ENCODE measurements around the gene C17orf67. TPM values are rescaled to one million over a fixed set of nuclear protein-coding genes. Genes with fewer than 3 reads are reported as not detected.

C17orf67 gene
- total and polyA plus RNA-seq, 2 of the 13 experiments (the other 11 are each of a cell fraction or from before 2014, with no cell fraction given) = 0.41 to 0.86 TPM

DNA sequence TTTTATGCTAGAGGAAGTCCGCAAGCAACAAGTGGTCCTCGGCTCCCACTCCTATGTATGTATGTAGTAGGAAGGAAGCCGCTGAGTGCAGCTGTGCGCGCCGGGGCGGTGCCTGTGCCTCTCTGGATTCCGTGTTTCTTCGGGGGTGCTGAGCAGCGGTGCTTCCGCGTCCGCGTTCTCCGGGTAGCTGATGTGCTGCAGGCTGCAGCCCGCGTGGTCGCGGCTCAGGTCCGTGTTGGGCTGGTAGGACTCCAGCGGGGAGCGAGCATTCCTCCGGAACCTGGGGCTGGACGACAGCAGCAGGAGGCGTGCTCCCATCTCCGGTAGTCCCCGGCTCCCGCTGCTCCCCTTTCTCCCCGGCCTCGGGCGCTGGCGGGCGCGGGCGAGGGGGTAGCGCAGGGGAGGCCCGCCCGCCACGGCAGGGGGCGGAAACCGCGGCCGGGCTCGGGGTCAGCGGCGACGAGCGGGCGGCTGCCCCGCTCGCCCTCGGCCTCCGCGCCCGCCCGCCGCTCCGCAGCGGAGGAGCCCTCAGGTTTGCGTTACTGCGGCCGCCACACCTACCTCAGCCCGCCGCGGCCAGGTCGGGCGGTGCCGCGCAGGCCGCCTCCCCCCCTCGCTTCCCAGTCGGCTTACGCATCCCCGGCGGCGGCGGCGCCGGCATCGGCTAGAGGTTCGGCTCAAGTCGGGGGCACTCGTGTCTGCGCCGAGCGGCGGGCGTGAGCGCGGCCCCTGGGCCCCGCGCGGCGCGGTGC lies 487 bp downstream of the C17orf67 start (continued):
- TF ChIP-seq HOXA7 (CRISPR knock-in tag; IDR thresholded peaks at IDR 0.05) (no peak), ZNF530 (CRISPR knock-in tag; IDR thresholded peaks at IDR 0.05; ENCODE audit: low read depth) (no peak), ZNF713 (CRISPR knock-in tag; IDR thresholded peaks at IDR 0.05) (no peak), TAF1 (CRISPR knock-in tag; IDR thresholded peaks at IDR 0.05) (peak; percentile 34), POLR2G (IDR thresholded peaks at IDR 0.05; ENCODE audit: low read depth, low read length) (no peak), U2AF2 (IDR thresholded peaks at IDR 0.05; ENCODE audit: low read depth, low read length) (no peak), BRCA1 (CRISPR knock-in tag; IDR thresholded peaks at IDR 0.05) (no peak), FOXA1 (IDR thresholded peaks at IDR 0.05) (no peak), FOXA1 (CRISPR knock-in tag; IDR thresholded peaks at IDR 0.05) (no peak), LCORL (IDR thresholded peaks at IDR 0.05) (no peak), LCORL (CRISPR knock-in tag; IDR thresholded peaks at IDR 0.05) (no peak), ZNF556 (CRISPR knock-in tag; IDR thresholded peaks at IDR 0.05; ENCODE audit: borderline replicate concordance) (no peak), ZNF17 (CRISPR knock-in tag; IDR thresholded peaks at IDR 0.05) (no peak), ZNF335 (CRISPR knock-in tag; IDR thresholded peaks at IDR 0.05) (no peak), GATAD1 (CRISPR knock-in tag; IDR thresholded peaks at IDR 0.05) (no peak), NCOA1 (CRISPR knock-in tag; IDR thresholded peaks at IDR 0.05) (no peak), ZNF597 (CRISPR knock-in tag; IDR thresholded peaks at IDR 0.05) (no peak), ZNF800 (CRISPR knock-in tag; IDR thresholded peaks at IDR 0.05) (0 out of 2 replicates have a peak, but pooled peaks have one; percentile 29), EEA1 (CRISPR knock-in tag; IDR thresholded peaks at IDR 0.05; ENCODE audit: borderline replicate concordance) (0 out of 2 replicates have a peak, but pooled peaks have one; percentile 15), AGO1 (IDR thresholded peaks at IDR 0.05; ENCODE audit: low read depth, low read length, poor library complexity, severe bottlenecking) (no peak)
- TF ChIP-seq, protein P1, sequence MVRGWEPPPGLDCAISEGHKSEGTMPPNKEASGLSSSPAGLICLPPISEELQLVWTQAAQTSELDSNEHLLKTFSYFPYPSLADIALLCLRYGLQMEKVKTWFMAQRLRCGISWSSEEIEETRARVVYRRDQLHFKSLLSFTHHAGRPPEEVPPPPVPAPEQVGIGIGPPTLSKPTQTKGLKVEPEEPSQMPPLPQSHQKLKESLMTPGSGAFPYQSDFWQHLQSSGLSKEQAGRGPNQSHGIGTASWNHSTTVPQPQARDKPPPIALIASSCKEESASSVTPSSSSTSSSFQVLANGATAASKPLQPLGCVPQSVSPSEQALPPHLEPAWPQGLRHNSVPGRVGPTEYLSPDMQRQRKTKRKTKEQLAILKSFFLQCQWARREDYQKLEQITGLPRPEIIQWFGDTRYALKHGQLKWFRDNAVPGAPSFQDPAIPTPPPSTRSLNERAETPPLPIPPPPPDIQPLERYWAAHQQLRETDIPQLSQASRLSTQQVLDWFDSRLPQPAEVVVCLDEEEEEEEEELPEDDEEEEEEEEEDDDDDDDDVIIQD (CRISPR knock-in tag; IDR thresholded peaks at IDR 0.05; ENCODE audit: low read depth) = no peak
- TF ChIP-seq, protein P2, sequence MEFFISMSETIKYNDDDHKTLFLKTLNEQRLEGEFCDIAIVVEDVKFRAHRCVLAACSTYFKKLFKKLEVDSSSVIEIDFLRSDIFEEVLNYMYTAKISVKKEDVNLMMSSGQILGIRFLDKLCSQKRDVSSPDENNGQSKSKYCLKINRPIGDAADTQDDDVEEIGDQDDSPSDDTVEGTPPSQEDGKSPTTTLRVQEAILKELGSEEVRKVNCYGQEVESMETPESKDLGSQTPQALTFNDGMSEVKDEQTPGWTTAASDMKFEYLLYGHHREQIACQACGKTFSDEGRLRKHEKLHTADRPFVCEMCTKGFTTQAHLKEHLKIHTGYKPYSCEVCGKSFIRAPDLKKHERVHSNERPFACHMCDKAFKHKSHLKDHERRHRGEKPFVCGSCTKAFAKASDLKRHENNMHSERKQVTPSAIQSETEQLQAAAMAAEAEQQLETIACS (CRISPR knock-in tag; IDR thresholded peaks at IDR 0.05) = 0 out of 2 replicates have a peak, but pooled peaks have one; percentile 13
